22Rv1 (cell line): Measurements from ENCODE around the gene SCMH1.

ENCODE experiments used
- H3K27ac ChIP-seq: fragments of 450-650 bp; 2 replicates; pipeline ENCODE4 v1.5.1; 2017
- ZFX ChIP-seq: fragments of 450-650 bp; IDR thresholded peaks from 2 replicates; pipeline ENCODE4 v1.6.1; 2017; ENCODE audit warnings: antibody characterized with exemption, borderline replicate concordance
- TF ChIP-seq, protein P1 (sequence below): fragments of 450-650 bp; IDR thresholded peaks from 2 replicates; pipeline ENCODE4 v1.5.1; 2017; ENCODE audit warnings: mild to moderate bottlenecking

Gene SCMH1

DNA sequence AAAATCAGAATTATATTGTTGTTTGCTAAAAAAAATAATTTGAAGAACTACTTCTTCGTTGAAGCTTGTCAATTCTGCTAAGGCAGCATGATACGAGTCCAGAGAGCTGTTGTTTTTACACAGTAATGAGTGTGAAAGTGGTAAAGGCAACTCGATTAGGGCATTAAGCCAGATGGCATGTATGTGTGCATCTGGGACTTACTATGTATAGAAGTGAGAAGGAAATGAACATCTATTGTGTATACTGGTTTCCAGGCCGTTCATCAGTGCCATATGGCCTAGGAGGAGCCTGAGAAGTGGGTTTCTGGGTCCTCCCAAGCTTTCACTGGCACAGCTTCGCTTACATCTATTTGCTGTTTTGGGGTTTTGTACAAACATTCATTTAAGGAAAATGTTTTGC lies 256.9 kb downstream of the SCMH1 start:
- no peak overlapping the region for H3K27ac ChIP-seq
- TF ChIP-seq ZFX: no peak
- TF ChIP-seq, protein P1, sequence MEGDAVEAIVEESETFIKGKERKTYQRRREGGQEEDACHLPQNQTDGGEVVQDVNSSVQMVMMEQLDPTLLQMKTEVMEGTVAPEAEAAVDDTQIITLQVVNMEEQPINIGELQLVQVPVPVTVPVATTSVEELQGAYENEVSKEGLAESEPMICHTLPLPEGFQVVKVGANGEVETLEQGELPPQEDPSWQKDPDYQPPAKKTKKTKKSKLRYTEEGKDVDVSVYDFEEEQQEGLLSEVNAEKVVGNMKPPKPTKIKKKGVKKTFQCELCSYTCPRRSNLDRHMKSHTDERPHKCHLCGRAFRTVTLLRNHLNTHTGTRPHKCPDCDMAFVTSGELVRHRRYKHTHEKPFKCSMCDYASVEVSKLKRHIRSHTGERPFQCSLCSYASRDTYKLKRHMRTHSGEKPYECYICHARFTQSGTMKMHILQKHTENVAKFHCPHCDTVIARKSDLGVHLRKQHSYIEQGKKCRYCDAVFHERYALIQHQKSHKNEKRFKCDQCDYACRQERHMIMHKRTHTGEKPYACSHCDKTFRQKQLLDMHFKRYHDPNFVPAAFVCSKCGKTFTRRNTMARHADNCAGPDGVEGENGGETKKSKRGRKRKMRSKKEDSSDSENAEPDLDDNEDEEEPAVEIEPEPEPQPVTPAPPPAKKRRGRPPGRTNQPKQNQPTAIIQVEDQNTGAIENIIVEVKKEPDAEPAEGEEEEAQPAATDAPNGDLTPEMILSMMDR: no peak

DNA sequence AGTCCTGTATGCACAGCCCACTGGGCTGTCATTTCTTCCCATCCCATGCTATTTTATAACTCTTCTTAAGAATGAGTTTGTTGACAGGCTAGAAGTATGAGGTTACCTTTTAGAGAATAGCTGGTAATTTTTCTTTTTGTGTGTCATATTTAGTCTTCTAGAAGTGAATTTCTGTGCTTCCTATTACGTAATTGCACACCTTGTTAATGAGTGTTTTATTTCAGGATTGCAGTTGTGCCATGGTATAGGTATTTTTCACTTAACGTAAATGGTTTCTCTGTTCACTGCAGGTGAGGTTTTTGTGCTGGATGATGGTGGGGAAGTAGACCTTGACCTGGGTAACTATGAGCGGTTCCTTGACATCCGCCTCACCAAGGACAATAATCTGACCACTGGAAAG lies 257.6 kb downstream of the SCMH1 start:
- no peak for TF ChIP-seq ZFX
- TF ChIP-seq, protein P1: no peak
- H3K27ac ChIP-seq: no peak overlapping the region

DNA sequence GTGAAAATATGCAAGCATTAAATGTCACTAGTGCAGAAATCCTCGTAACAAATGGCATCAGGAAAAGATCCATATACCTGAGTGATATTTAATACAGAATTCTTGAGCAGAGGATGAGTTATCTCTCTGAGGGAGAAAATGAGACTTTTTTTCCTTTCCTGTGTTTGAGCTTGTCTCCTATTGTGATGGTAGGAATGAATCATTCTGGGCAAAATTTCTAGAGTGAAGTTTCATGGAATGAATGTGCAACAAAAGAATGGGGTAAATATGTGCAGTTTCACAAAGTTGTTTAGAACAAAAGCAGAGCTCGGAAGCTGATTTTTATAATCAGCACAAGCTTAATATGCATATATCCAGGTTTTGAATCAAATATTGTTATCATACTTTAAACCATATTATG lies 258.0 kb downstream of the SCMH1 start:
- TF ChIP-seq ZFX: no peak
- TF ChIP-seq, protein P1: no peak
- H3K27ac ChIP-seq: no peak overlapping the region

DNA sequence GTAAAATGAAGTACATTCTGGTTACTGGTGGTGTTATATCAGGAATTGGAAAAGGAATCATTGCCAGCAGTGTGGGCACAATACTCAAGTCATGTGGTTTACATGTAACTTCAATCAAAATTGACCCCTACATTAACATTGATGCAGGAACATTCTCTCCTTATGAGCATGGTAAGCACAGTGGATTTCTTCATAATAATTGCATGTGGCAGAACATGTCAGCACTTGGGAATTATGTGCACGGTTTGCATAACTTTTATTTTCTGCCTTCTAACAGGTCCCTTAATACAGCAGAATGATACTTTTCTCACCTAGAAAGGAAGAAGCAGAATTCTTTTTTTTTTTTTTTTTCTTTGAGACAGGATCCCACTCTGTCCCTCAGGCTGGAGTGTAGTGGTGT lies 258.8 kb downstream of the SCMH1 start:
- H3K27ac ChIP-seq: no peak overlapping the region
- TF ChIP-seq, protein P1: no peak
- no peak for TF ChIP-seq ZFX

DNA sequence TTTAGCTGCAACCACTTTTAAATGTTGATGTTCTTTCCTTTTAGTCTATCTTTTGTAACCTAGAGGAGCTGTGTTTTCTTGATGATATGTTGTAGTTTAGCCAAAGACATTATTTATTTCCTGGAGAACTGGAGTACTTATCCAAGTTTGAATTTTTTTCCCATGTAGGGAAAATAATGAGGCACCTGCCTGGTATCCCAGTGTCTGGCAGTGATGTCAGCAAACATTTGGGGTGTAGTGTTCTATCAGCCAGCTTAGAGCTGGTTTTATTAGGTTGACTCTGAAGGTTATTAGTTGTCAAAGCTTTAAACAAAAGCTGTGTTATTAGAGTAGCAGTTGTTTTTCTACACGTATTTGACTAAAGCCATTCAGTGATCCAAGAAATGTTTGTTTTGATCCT lies 259.4 kb downstream of the SCMH1 start:
- no peak overlapping the region for H3K27ac ChIP-seq
- no peak for TF ChIP-seq ZFX
- TF ChIP-seq, protein P1: no peak

DNA sequence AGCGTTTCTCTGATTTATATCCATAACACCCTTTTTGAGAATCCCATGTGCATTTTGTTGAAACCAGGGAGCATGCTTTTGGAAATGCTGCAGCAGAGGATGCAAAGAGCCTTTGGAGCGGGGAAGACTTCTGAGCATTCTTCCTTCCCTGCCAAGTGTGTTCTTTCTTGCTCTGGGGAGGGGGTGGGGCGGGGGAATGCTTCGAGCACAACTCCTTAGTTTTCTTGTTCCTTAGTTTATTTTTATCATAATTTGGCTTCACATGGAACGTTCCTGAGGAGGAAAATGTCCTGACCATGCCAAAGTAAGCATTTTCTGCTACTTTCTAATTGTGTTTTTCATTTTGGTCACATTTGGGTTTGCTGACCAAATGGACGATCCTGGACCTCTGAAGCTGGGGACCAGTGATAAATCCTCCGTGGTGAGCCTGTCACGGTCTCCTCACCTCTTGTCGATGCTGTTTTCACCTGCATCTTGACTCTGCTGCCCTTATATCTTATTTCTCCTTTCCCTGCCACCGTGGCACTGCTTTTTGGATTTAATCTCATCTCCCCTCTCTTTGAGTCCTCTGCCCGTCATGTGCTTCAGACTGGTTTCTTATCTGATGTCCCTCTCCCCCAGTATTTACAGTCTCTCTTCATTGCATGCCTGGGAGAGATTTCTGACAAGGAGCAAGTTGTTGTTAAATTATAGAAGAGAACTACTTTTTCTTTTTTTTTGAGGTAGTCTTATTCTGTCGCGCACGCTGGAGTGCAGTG lies 260.2 kb downstream of the SCMH1 start:
- TF ChIP-seq, protein P1: no peak
- TF ChIP-seq ZFX: no peak
- H3K27ac ChIP-seq: peak overlapping the region; percentile 92; the same call in 1 of the 2 replicates

DNA sequence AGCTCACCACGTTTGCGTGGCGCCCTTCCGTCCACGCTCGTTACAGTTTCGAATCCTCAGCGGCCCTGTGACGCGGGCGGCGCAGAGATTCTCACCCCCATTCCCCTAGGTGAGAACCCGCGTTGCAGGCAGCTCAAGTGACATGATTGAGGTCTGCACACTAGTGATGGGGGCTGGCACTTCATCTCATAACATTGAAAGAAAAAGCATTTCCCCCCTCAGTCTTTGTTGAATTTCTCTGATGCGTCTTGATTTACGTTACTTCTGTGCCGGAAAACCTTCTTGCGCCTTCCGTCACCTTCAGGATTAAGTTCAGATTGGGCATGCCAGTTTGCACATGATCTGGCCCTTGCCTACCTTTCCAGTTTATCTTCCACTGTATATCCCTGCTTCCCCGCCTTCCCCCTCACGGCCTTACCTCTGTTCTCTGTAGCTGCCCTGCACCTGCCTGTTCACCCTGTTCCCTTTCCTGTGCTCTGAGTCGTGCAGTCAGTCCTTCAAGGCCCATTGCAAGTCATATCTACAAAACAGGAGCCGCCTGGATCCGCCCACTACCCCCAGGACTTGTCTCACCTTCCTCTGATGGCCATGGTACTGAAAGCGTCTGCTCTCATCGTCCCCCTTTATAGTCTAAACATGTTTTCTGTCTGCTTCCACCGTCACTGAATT lies 261.5 kb downstream of the SCMH1 start:
- H3K27ac ChIP-seq: peak overlapping the region; percentile 92
- TF ChIP-seq, protein P1: no peak
- no peak for TF ChIP-seq ZFX
